K562 treated with DMSO at 1 percent for 24 hours (cell line): Measurements from ENCODE around the gene UCMA. TPM values are rescaled to one million over a fixed set of nuclear protein-coding genes. Genes with fewer than 3 reads are reported as not detected.

ENCODE experiments used
- total RNA-seq: library from RNA; unstranded; fragments of 300-600 nt; gene quantifications from 2 replicates; pipeline ENCODE4 v1.2.3, GENCODE V29; 2022; ENCODE audit warnings: low read depth; ENCODE audit not compliant: insufficient read depth

UCMA gene
- not detected in 2 replicates for total RNA-seq

DNA sequence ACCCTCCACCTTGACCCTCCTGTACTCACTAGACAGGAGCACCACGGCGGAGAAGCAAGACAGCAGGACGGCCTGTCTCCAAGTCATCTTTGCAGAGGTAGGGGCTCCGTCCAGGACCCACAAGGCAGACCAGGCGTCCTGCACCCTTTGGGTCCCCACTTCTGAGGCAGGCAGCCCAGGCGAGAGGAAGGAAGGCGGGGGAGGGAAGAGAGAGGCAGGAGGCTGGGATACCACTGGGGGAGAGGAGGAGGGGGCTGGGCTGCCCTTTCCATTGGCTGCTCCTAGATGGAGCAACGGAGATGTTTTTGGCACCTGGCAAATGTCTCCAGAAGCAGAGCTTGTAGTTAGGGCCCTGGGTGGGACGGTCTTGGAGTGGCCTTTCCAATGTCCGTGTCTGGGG, at the start of gene UCMA:
TSS of gene UCMA (minus strand) at position 203 of the 400 bp plus-strand sequence. CDS start at position 87, 116 bp downstream.

Other genes starting within 250 kb of the UCMA start
- gene CCDC3, start 232.7 kb downstream of the UCMA start, total RNA-seq = not detected in 2 replicates
- 37.5 and 37.9 TPM in 2 replicates for gene OPTN, start 134.2 kb downstream of the UCMA start, total RNA-seq
- gene MCM10, start 72.8 kb downstream of the UCMA start, total RNA-seq = 14.8 and 17.0 TPM in 2 replicates
- 7.1 and 9.2 TPM in 2 replicates for gene PHYH, start 65.7 kb upstream of the UCMA start, total RNA-seq
- 20.4 and 26.9 TPM in 2 replicates for gene SEPHS1, start 113.9 kb upstream of the UCMA start, total RNA-seq